Choroid plexus epithelial cell (primary cell): Measurements from ENCODE around the gene SALL3.

Experiments used
- DNase-seq: peaks from one replicate; pipeline ENCODE4 v3.0.0-alpha.2; 2010; ENCODE audit warnings: low read depth
- H3K4me3 ChIP-seq: 2 replicates; pipeline ENCODE4 v1.5.1; 2011; ENCODE audit warnings: low read depth, mild to moderate bottlenecking, control low read depth, low read length, moderate library complexity
- TF ChIP-seq, protein P1 (sequence below): conservative IDR thresholded peaks from 2 replicates; pipeline ENCODE4 v1.5.1; 2011; ENCODE audit warnings: low read depth, mild to moderate bottlenecking, control low read depth, inconsistent platforms, low read length, moderate library complexity

Gene SALL3

DNA sequence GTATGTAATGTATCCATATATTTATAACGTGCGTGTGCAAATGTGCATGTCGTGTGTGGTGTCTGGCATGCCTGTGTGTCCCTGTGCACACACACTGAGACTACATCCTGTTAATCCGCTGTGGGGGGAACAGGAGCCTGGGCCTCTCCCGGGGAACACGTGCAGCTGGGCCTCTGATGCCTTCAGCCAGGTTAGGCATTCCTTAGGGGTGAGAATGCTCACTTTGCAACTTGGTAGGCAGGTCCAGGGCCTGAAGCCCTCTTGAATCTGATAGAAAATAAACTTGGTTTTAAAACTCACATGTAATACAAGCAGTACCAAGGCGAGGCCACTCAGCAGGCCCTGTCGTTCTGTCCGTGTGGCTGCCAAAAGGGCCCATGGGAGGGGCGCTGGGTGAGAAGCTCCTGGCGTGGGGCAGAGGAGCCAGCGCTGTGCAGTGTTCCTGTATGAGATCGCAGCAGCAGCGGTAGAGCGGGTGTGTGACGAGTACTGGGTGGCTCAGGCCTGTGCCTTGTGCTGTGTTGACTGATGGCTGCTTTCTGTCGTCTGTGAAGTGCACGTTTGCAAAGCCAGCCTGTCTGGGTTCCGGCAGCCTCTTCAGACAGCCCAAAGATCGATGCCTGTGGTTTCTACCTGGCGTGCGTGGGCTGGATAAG is 16.2 kb downstream of the SALL3 start:
- DNase-seq: no peak
- TF ChIP-seq, protein P1, sequence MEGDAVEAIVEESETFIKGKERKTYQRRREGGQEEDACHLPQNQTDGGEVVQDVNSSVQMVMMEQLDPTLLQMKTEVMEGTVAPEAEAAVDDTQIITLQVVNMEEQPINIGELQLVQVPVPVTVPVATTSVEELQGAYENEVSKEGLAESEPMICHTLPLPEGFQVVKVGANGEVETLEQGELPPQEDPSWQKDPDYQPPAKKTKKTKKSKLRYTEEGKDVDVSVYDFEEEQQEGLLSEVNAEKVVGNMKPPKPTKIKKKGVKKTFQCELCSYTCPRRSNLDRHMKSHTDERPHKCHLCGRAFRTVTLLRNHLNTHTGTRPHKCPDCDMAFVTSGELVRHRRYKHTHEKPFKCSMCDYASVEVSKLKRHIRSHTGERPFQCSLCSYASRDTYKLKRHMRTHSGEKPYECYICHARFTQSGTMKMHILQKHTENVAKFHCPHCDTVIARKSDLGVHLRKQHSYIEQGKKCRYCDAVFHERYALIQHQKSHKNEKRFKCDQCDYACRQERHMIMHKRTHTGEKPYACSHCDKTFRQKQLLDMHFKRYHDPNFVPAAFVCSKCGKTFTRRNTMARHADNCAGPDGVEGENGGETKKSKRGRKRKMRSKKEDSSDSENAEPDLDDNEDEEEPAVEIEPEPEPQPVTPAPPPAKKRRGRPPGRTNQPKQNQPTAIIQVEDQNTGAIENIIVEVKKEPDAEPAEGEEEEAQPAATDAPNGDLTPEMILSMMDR: no peak

DNA sequence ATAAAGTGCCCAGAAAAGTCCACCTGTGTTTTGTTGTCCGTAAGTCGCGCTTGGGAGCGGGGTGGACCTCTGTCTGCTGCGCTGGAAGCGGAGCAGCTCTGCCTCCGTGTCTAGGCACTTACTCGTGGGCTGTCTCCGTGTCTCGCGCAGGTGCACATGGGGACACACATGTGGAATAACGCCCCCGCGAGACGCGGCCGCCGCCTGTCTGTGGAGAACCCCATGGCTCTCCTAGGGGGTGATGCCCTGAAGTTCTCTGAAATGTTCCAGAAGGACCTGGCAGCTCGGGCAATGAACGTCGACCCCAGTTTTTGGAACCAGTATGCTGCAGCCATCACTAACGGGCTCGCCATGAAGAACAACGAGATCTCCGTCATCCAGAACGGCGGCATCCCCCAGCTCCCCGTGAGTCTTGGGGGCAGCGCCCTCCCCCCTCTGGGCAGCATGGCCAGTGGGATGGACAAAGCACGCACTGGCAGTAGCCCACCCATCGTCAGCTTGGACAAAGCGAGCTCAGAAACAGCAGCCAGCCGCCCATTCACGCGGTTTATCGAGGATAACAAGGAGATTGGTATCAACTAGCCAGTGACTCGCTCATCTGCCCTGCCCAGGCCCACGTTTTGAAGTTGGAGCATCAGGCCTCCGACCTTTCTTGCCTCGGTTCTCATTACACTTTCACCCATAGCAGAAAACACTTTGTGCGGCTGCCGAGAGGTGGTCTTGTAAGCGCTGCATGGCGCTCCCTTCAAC is 17.3 kb downstream of the SALL3 start:
- H3K4me3 ChIP-seq: no peak overlapping the region
- TF ChIP-seq, protein P1: no peak
- DNase-seq: no peak

More for the DNA sequence above, 16.2 kb downstream of the SALL3 start:
- no peak overlapping the region for H3K4me3 ChIP-seq

DNA sequence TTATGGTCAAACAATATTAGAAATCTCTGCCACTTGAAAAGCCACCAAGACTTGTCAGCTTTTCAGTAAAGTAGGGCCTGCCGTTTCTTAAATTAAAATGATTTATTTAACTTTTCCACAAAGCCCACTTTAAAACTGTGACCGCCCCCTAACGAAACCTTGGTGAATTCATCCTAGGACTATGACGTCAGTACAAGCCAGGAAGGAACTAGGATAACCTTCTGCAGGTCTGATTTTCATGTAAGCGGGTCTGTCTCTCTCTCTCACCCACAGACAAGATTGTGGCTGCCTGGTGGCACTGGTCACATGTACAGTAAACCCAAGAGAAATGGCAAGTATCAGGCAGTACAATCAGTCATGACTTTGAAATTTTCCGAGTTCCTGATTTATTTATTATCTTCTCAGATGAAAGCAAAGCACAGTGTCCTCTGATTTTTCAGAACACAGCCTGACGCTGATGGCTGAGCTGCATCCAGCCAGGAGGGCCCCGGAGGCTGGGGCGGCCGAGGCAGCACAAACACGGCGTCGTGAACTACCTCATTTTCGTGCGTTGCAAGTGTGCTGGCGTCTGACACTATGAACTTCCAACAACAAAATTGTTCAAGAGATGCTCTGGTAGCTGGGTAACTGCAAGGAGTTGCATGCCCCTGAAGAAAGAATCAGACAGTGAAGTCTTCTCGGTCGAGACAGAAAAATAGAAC is 18.9 kb downstream of the SALL3 start:
- H3K4me3 ChIP-seq: no peak overlapping the region
- TF ChIP-seq, protein P1: no peak
- no peak for DNase-seq

DNA sequence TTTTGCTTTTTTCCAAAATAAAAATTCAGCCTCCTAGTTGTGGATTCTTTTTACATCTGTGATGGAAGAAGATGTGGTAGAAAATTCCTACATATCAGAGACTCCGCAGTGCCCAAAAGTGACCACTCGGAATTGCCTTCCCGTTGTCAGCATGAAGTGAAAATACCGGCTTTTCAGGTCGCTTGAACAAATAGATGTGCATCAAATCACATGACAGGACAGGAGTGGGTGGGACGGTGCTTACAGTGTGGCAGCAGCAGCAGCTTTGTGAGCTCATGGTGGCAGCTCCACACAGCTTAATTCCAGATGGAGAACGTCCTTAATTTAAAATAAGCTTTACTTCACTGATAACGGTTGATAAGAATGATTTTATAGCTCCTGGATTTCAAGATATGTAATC is 20.3 kb downstream of the SALL3 start:
- TF ChIP-seq, protein P1: no peak
- no peak for DNase-seq
- H3K4me3 ChIP-seq: no peak overlapping the region

DNA sequence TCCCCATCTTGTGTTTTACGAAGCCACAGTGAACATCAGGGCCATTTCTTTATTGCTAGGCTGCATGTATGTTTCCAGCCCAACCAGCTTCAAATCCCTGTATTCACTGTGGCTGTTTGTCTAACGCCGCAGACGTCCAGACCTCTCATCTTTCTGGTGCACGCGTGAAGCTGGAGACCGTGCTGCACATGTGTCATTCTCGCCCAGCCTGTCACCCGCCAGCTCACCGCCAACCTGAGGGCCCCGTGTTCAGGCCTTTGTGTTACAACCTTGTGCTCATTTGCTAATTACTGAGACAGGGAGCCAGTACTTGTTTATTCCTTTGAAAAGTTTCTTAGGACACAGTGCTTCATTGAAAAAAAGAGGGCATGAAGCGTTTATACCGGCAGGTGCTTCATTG is 21.4 kb downstream of the SALL3 start:
- H3K4me3 ChIP-seq: no peak overlapping the region

DNA sequence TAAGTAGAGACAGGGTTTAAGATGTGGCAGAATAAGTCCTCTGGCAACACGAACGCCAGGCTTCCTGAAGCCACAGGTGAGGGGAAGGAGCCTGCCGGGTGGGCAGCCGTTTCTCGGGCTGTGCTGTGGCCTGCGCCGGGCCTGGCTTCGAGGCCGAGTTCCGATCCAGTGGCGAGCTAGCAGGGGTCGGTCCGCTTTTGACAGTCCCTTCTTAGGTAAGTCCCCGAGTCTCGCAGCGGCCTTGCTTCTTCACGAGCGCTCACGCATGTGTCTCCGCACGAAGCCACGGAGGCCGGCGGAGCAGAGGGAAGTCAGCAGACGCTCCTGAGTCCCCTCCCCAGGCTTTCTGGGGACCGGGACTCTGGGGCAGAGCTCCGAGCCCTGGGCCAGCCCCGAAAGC is 26.0 kb downstream of the SALL3 start:
- TF ChIP-seq, protein P1: no peak
- no peak for DNase-seq
- no peak overlapping the region for H3K4me3 ChIP-seq

More for the DNA sequence above, 21.4 kb downstream of the SALL3 start:
- TF ChIP-seq, protein P1: no peak
- no peak for DNase-seq
